Breast epithelium (tissue), 3 donors: ENCODE measurements around the gene NUPR1.

Experiments used
- POLR2AphosphoS5 ChIP-seq, 3 donors: sonication (generic); formaldehyde crosslinking; IDR thresholded peaks; one replicate each; pipeline ENCODE4 v1.6.1; 2017; ENCODE audit warnings: antibody characterized with exemption in 3 of 3
- TF ChIP-seq, protein P1 (sequence below), 3 donors: fragments of 450-650 bp; IDR thresholded peaks; one replicate each; pipeline ENCODE4 v1.5.1; 2016 to 2017; ENCODE audit warnings: antibody characterized with exemption in 3 of 3, mild to moderate bottlenecking in 3 of 3, moderate library complexity in 3 of 3

DNA sequence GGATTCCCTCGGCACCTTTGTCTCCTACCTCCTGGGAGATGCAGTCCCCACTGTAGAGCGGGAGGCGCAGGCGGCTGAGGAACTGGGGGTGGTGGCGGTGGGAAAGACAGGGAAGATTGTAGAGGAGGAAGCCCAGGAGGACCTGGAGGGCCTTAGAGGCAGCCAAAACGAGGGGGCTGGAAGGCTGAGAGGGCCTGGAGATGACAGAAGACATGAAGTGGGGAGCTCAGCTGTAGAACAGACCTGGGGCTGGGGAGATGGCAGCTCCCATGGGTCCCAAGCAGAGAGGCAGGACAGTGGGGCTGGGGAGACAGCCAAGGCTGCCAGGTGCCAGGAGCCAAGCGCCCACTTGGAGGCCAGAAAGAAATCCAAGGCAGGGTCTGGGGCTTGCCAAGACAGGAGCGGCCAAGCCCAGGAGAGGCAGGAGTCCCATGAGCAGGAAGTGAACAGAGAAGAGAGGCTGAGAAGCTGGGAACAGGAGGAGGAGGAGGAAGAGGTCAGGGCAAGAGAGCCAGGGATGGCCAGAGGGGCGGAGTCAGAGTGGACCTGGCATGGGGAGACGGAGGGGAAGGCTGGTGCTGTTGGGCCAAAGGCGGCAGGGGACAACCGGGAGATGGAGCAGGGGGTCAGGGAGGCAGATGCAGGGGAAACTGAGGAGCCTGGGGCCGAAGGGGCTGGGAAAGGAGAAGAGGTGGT lies 43.5 kb downstream of the NUPR1 start:
- TF ChIP-seq, protein P1, sequence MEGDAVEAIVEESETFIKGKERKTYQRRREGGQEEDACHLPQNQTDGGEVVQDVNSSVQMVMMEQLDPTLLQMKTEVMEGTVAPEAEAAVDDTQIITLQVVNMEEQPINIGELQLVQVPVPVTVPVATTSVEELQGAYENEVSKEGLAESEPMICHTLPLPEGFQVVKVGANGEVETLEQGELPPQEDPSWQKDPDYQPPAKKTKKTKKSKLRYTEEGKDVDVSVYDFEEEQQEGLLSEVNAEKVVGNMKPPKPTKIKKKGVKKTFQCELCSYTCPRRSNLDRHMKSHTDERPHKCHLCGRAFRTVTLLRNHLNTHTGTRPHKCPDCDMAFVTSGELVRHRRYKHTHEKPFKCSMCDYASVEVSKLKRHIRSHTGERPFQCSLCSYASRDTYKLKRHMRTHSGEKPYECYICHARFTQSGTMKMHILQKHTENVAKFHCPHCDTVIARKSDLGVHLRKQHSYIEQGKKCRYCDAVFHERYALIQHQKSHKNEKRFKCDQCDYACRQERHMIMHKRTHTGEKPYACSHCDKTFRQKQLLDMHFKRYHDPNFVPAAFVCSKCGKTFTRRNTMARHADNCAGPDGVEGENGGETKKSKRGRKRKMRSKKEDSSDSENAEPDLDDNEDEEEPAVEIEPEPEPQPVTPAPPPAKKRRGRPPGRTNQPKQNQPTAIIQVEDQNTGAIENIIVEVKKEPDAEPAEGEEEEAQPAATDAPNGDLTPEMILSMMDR (IDR thresholded peaks at IDR 0.05) = no peak
- TF ChIP-seq POLR2AphosphoS5 (IDR thresholded peaks at IDR 0.05) = no peak
